BE2C (cell line): Measurements from ENCODE around the gene COX4I1.

ENCODE experiments used
- DNase-seq: peaks from one replicate; pipeline ENCODE4 v3.0.0-alpha.2; 2020
- H3K27me3 ChIP-seq: fragments of 250-450 bp; sonication (Bioruptor Pico); 2 replicates; pipeline ENCODE4 v1.5.1; 2020; ENCODE audit warnings: mild to moderate bottlenecking
- H3K36me3 ChIP-seq: fragments of 250-450 bp; sonication (Bioruptor Pico); 2 replicates; pipeline ENCODE4 v1.5.1; 2020; ENCODE audit warnings: mild to moderate bottlenecking
- H3K4me1 ChIP-seq: fragments of 250-450 bp; sonication (Bioruptor Pico); 2 replicates; pipeline ENCODE4 v1.5.1; 2020
- H3K4me3 ChIP-seq: 2 replicates; pipeline ENCODE4 v1.5.1; 2011; ENCODE audit warnings: low read depth, low read length
- H3K9me3 ChIP-seq: fragments of 250-450 bp; sonication (Bioruptor Pico); 2 replicates; pipeline ENCODE4 v1.5.1; 2020
- CTCF ChIP-seq: IDR thresholded peaks from 2 replicates; pipeline ENCODE4 v1.5.1; 2012; ENCODE audit warnings: mild to moderate bottlenecking, low read depth, low read length

Gene COX4I1

DNA sequence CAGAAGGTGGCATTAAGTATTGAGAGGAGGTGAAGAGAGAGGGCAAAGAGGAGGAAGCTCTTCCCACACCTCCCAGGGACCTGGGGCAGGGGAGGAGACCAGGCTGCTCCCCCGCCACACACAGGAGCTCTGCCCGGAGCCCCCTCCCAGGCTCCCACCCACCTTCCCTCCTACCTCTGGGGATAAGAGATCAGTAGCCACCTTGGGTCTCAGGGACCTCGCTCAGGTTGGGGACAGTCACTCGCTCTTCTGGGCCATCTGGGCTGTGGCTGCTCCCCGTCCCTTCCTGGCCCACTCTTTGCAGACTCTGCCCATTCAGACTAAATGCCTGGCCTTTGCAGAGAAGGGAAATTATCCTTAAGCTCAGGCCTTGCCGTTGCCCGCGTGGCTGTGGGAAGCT, 33.7 kb upstream of the COX4I1 start:
- no peak overlapping the region for H3K4me3 ChIP-seq
- H3K36me3 ChIP-seq: no peaks in the 10 kb centered on the region
- DNase-seq: no peak
- TF ChIP-seq CTCF: no peak
- no peaks in the 10 kb centered on the region for H3K9me3 ChIP-seq
- peaks cover 11% of the 10 kb centered on the region for H3K27me3 ChIP-seq
- no peaks in the 10 kb centered on the region for H3K4me1 ChIP-seq

DNA sequence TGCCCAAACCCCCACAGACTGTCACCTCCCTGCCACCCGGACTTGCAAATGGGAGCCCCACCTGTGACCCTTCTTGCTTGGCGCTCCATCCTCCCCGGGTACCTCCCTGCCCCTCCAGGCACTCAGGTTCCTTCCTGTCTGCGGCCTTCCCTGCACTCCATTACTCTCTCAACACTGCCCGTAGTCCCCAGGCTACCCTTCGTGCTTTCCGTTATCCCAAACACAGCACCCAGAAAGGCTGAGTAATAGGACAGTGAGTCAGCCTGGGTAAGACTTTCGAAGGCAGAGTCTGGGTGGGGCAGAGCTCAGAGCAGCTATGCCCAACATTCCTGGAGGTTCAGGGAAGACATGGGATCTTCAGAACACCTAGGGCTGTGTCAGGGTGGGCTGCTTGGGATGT, 32.0 kb upstream of the COX4I1 start:
- no peak for TF ChIP-seq CTCF
- Histone ChIP-seq H3K27me3 (peaks cover 8% of the 10 kb centered on the region), H3K36me3 (no peaks in the 10 kb centered on the region), H3K4me1 (no peaks in the 10 kb centered on the region), H3K9me3 (no peaks in the 10 kb centered on the region), H3K4me3 (no peak overlapping the region)
- no peak for DNase-seq

- TF ChIP-seq CTCF: no peak
- no peak overlapping the region for H3K4me3 ChIP-seq
- no peak for DNase-seq
- no peaks in the 10 kb centered on the region for H3K4me1 ChIP-seq
- no peaks in the 10 kb centered on the region for H3K9me3 ChIP-seq
- no peaks in the 10 kb centered on the region for H3K36me3 ChIP-seq
- peaks cover 5% of the 10 kb centered on the region; the same call in 1 of the 2 replicates for H3K27me3 ChIP-seq
Measured at GRCh38 chr16:85768199-85768598, 31.3 kb upstream of the COX4I1 start.

GRCh38 chr16:85770741-85771140, 28.8 kb upstream of the COX4I1 start:
- Histone ChIP-seq H3K36me3 (peaks cover 3% of the 10 kb centered on the region; the same call in 1 of the 2 replicates), H3K27me3 (no peaks in the 10 kb centered on the region), H3K9me3 (no peaks in the 10 kb centered on the region), H3K4me1 (no peaks in the 10 kb centered on the region), H3K4me3 (no peak overlapping the region)
- TF ChIP-seq CTCF: no peak
- DNase-seq: no peak

DNA sequence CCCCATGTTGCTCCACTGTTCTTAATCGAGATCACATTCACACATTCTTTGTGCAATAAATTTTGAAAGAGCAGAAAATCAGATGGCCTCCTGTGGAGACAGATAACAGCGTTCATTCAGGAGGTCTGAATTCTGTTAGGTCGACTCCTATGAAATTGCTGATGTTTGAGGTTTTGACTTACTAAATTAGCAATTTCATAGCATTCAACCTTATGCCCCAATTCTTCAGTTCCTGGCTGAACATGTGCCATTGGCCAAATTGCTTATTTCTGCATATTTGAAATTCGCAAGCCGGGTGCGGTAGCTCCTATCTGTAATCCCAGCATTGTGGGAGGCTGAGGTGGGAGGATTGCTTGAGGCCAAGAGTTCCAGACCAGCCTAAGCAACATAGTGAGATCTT, 26.5 kb upstream of the COX4I1 start:
- no peaks in the 10 kb centered on the region for H3K9me3 ChIP-seq

DNA sequence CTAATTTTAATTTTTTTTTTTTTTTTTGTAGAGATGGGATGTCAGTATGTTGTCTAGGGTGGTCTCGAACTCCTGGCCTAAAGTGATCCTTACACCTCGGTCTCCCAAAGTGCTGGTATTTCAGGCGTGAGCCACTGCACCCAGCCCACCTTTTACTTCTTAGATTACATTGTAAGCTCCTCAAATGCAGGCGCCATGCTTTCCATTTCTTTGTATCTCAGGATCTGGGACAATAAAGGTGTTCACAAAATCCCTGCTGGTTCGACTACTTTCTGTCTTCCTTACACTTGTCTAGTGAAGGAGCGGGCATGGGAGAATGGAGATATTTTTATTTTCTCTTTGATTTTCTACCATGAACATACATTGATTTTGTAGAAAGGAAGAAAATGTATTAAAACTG, 25.4 kb upstream of the COX4I1 start:
- H3K36me3 ChIP-seq: peaks cover 16% of the 10 kb centered on the region
- no peak for DNase-seq
- no peaks in the 10 kb centered on the region for H3K27me3 ChIP-seq
- H3K4me1 ChIP-seq: no peaks in the 10 kb centered on the region
- H3K4me3 ChIP-seq: no peak overlapping the region
- H3K9me3 ChIP-seq: no peaks in the 10 kb centered on the region
- no peak for TF ChIP-seq CTCF

More for the DNA sequence above, 26.5 kb upstream of the COX4I1 start:
- Histone ChIP-seq H3K27me3 (no peaks in the 10 kb centered on the region), H3K36me3 (peaks cover 6% of the 10 kb centered on the region), H3K4me1 (no peaks in the 10 kb centered on the region), H3K4me3 (no peak overlapping the region)
- DNase-seq: no peak
- no peak for TF ChIP-seq CTCF
